Keratinocyte (primary cell): ENCODE measurements around the gene SKI. TPM values are rescaled to one million over a fixed set of nuclear protein-coding genes. Genes with fewer than 3 reads are reported as not detected.

Experiments used
- DNase-seq: peaks from one replicate; pipeline ENCODE4 v3.0.0-alpha.2; 2011; ENCODE audit warnings: low read depth, missing footprints, low spot score
- FAIRE-seq: peaks from 2 replicates; lab custom pipeline; 2011; peaks lifted over from hg19 to GRCh38; lab: Jason Lieb, UNC
- H2AFZ ChIP-seq: 2 replicates; pipeline ENCODE4 v1.6.0; 2012; ENCODE audit warnings: low read length, control low read depth, inconsistent platforms; ENCODE audit not compliant: control insufficient read depth
- H3K27ac ChIP-seq: 2 replicates; pipeline ENCODE4 v1.5.1; 2011; ENCODE audit warnings: low read length; ENCODE audit not compliant: control insufficient read depth, insufficient read depth
- H3K27me3 ChIP-seq: 3 replicates; pipeline ENCODE4 v1.6.0; 2011; ENCODE audit warnings: low read length; ENCODE audit not compliant: control insufficient read depth, insufficient read depth; ENCODE audit errors: extremely low read depth
- H3K36me3 ChIP-seq, 2 experiments: 2 replicates in 1 of 2; 3 replicates in 1 of 2; pipeline ENCODE4 v1.5.1; 2011; ENCODE audit warnings: low read length in 2 of 2, mild to moderate bottlenecking in 1 of 2; ENCODE audit not compliant: control insufficient read depth in 2 of 2, insufficient read depth in 2 of 2; ENCODE audit errors: extremely low read depth in 1 of 2
- H3K4me1 ChIP-seq: 3 replicates; pipeline ENCODE4 v1.5.1; 2011; ENCODE audit warnings: low read length; ENCODE audit not compliant: control insufficient read depth, insufficient read depth; ENCODE audit errors: extremely low read depth
- H3K4me2 ChIP-seq: 3 replicates; pipeline ENCODE4 v1.6.0; 2011; ENCODE audit warnings: low read depth, low read length; ENCODE audit not compliant: control insufficient read depth, insufficient read depth; ENCODE audit errors: extremely low read depth
- H3K4me3 ChIP-seq, 3 experiments: fragments of 200-600 bp in 1 of 3; sonication (generic) in 1 of 3; 2 replicates in 2 of 3; 3 replicates in 1 of 3; pipeline ENCODE4 v1.5.1; 2011 to 2016; ENCODE audit warnings: low read length in 3 of 3, mild to moderate bottlenecking in 3 of 3, control low read depth in 2 of 3, inconsistent platforms in 1 of 3, low read depth in 1 of 3, mixed read lengths in 1 of 3, mixed run types in 1 of 3, moderate library complexity in 1 of 3; ENCODE audit not compliant: control insufficient read depth in 2 of 3, insufficient read depth in 2 of 3; ENCODE audit errors: extremely low read depth in 1 of 3
- H3K79me2 ChIP-seq: 2 replicates; pipeline ENCODE4 v1.6.0; 2012; ENCODE audit warnings: low read length; ENCODE audit not compliant: control insufficient read depth, insufficient read depth
- H3K9ac ChIP-seq: 3 replicates; pipeline ENCODE4 v1.6.0; 2011; ENCODE audit warnings: low read length; ENCODE audit not compliant: control insufficient read depth, insufficient read depth; ENCODE audit errors: extremely low read depth
- H3K9me1 ChIP-seq: 3 replicates; pipeline ENCODE4 v1.6.0; 2011; ENCODE audit warnings: low read length; ENCODE audit not compliant: control insufficient read depth, insufficient read depth; ENCODE audit errors: extremely low read depth
- H3K9me3 ChIP-seq: 2 replicates; pipeline ENCODE4 v1.5.1; 2012; ENCODE audit warnings: low read depth, low read length; ENCODE audit not compliant: control insufficient read depth
- H4K20me1 ChIP-seq: 3 replicates; pipeline ENCODE4 v1.6.0; 2011; ENCODE audit warnings: low read length; ENCODE audit not compliant: control insufficient read depth, insufficient read depth; ENCODE audit errors: extremely low read depth
- CTCF ChIP-seq, 3 experiments: IDR thresholded peaks in 1 of 3; conservative IDR thresholded peaks in 1 of 3; optimal IDR thresholded peaks in 1 of 3; 2 replicates in 2 of 3; 3 replicates in 1 of 3; pipeline versions ENCODE3 to v1.5.1; 2011; ENCODE audit warnings: low read length in 3 of 3, mild to moderate bottlenecking in 3 of 3, moderate library complexity in 2 of 3, control low read depth in 1 of 3, inconsistent platforms in 1 of 3; ENCODE audit not compliant: insufficient read depth in 2 of 3; ENCODE audit errors: extremely low read depth in 1 of 3
- EZH2 ChIP-seq: IDR thresholded peaks from one replicate; pipeline ENCODE4 v1.6.1; 2012; ENCODE audit warnings: inconsistent platforms, mild to moderate bottlenecking, low read length, moderate library complexity
- dilution Hi-C: fragments of 300-500 bp; cut with MboI; formaldehyde crosslinking; loops from one replicate; pipeline ENCODE4 v1.7.0; 2020; ENCODE audit warnings: low sequenced_read_pairs; ENCODE audit not compliant: extremely low pct_ligation_motif_present
- polyA plus RNA-seq, 5 experiments: library from polyadenylated mRNA; depleted of rRNA in 3 of 5; stranded (reverse) in 3 of 5; stranded (forward) in 1 of 5; unstranded in 1 of 5; fragments of >200 nt; gene quantifications; 1 replicate in 1 of 5; 2 replicates in 3 of 5; 3 replicates in 1 of 5; pipeline versions ENCODE4 v1.2.1 to v1.2.3, GENCODE V29; 2011 to 2012; ENCODE audit warnings: missing spikeins in 2 of 5, low read depth in 1 of 5, low replicate concordance in 1 of 5

The SKI gene
- polyA plus RNA-seq, 1 donor (not counting 4 experiments of a cell fraction or from before 2014, with no cell fraction given), result 4.8 TPM

- Histone ChIP-seq H3K9me1 (no peaks in the 10 kb centered on the region), H3K4me1 (no peaks in the 10 kb centered on the region), H4K20me1 (peaks cover 4% of the 10 kb centered on the region), H3K27ac (no peak overlapping the region), H3K27me3 (no peaks in the 10 kb centered on the region), H2AFZ (no peak overlapping the region), H3K4me3 (no peak overlapping the region), H3K9ac (no peak overlapping the region), H3K9me3 (no peaks in the 10 kb centered on the region), H3K36me3 (peaks cover 12 to 17% of the 10 kb centered on the region in 2 experiments), H3K4me2 (no peak overlapping the region), H3K79me2 (no peaks in the 10 kb centered on the region)
- DNase-seq (no peak), FAIRE-seq (no peak)
- TF ChIP-seq EZH2 (no peak), CTCF (optimal IDR thresholded peaks at IDR 0.05 in 1 of 3, IDR thresholded peaks at IDR 0.05 in 1 of 3, conservative IDR thresholded peaks at IDR 0.05 in 1 of 3; ENCODE audit: extremely low read depth in 1 of 3, insufficient read depth in 2 of 3, low read length in 3 of 3) (no peak)
- dilution Hi-C loops, result no loop called here
Measured at GRCh38 chr1:2182376-2182775, 45.7 kb upstream of the SKI start.

GRCh38 chr1:2183937-2184334 lies 44.2 kb upstream of the SKI start:
- no peak overlapping the region for H3K4me2 ChIP-seq
- no peak for FAIRE-seq
- H3K9me1 ChIP-seq, result no peaks in the 10 kb centered on the region
- no peaks in the 10 kb centered on the region for H3K79me2 ChIP-seq
- no peak for TF ChIP-seq CTCF (optimal IDR thresholded peaks at IDR 0.05 in 1 of 3, IDR thresholded peaks at IDR 0.05 in 1 of 3, conservative IDR thresholded peaks at IDR 0.05 in 1 of 3; ENCODE audit: extremely low read depth in 1 of 3, insufficient read depth in 2 of 3, low read length in 3 of 3)
- TF ChIP-seq EZH2, result no peak
- H3K27me3 ChIP-seq, result no peaks in the 10 kb centered on the region
- no peaks in the 10 kb centered on the region for H3K9me3 ChIP-seq
- dilution Hi-C loops, result no loop called here
- no peak overlapping the region for H3K27ac ChIP-seq
- DNase-seq, result no peak
- H4K20me1 ChIP-seq, result peaks cover 4% of the 10 kb centered on the region
- H2AFZ ChIP-seq, result no peak overlapping the region
- no peaks in the 10 kb centered on the region for H3K4me1 ChIP-seq
- H3K9ac ChIP-seq, result no peak overlapping the region
- peaks cover 8 to 11% of the 10 kb centered on the region in 2 experiments for H3K36me3 ChIP-seq
- H3K4me3 ChIP-seq, result no peak overlapping the region
